ENCODE results near the gene OR52A5.

Gene OR52A5

GRCh38 chr11:5115339-5115738 is 22.8 kb downstream of the OR52A5 start:
- DNase-seq, result no peak

- no peak for DNase-seq
Observed at GRCh38 chr11:5107285-5107684, 30.9 kb downstream of the OR52A5 start.

- DNase-seq, result no peak
Observed at GRCh38 chr11:5103066-5103465, 35.1 kb downstream of the OR52A5 start.

GRCh38 chr11:5102246-5102645 is 35.9 kb downstream of the OR52A5 start:
- DNase-seq, result no peak

- DNase-seq, result no peak
Observed at GRCh38 chr11:5096011-5096410, 42.1 kb downstream of the OR52A5 start.

- DNase-seq, result no peak
Observed at GRCh38 chr11:5092821-5093585, 45.2 kb downstream of the OR52A5 start.

- DNase-seq, result no peak
Observed at GRCh38 chr11:5090668-5091067, 47.5 kb downstream of the OR52A5 start.

GRCh38 chr11:5088556-5088955 is 49.6 kb downstream of the OR52A5 start:
- DNase-seq, result no peak

- DNase-seq, result no peak
Observed at GRCh38 chr11:5083602-5084001, 54.6 kb downstream of the OR52A5 start.

GRCh38 chr11:5081405-5081804 is 56.8 kb downstream of the OR52A5 start:
- no peak for DNase-seq

All from activated CD4-positive, CD25-positive, alpha-beta regulatory T cell (primary cell).